Measurements from ENCODE around the gene CASR.
A peak's percentile ranks its signal among the peaks of the same experiment; 100 is the strongest.
"Not testable (repeated sequence)": the region's sequence is repeated elsewhere in the genome, so short reads cannot be mapped to it uniquely, and the experiment has no call there.

The CASR gene

GRCh38 chr3:122183521-122183892 lies at the start of gene CASR:
Gene CASR, plus strand, starts transcription at chr3:122183668. Its CDS starts 70,522 bp downstream, at chr3:122254190.
- H3K27ac ChIP-seq = no peak within 1 kb of the TSS
- H3K4me3 ChIP-seq = no peak within 1 kb of the TSS
- H3K9me3 ChIP-seq (ENCODE audit: low read depth, low read length) = no peaks in the 10 kb centered on the region
- TF ChIP-seq FOXP2 (optimal IDR thresholded peaks at IDR 0.05; ENCODE audit: control extremely low read depth, extremely low read length, insufficient read depth) = no peak
- TF ChIP-seq POLR2AphosphoS5 (IDR thresholded peaks at IDR 0.05; ENCODE audit: borderline replicate concordance, low read depth, low read length) = no peak
- TF ChIP-seq EZH2 (IDR thresholded peaks at IDR 0.05) = no peak
- no peak within 1 kb of the TSS for H3K9ac ChIP-seq (ENCODE audit: insufficient read length)
- no peak for DNase-seq (ENCODE audit: low read depth, low spot score)
- no peaks in the 10 kb centered on the region for H3K36me3 ChIP-seq (ENCODE audit: insufficient read depth, low read length)

- Histone ChIP-seq H3K36me3 (ENCODE audit: insufficient read depth, low read length) (no peaks in the 10 kb centered on the region), H3K4me3 (no peak overlapping the region), H3K9ac (ENCODE audit: insufficient read length) (no peak overlapping the region), H3K27ac (no peak overlapping the region), H3K9me3 (ENCODE audit: low read depth, low read length) (no peaks in the 10 kb centered on the region)
- DNase-seq (ENCODE audit: low read depth, low spot score) = no peak
- TF ChIP-seq POLR2AphosphoS5 (IDR thresholded peaks at IDR 0.05; ENCODE audit: borderline replicate concordance, low read depth, low read length) (no peak), EZH2 (IDR thresholded peaks at IDR 0.05) (no peak), FOXP2 (optimal IDR thresholded peaks at IDR 0.05; ENCODE audit: control extremely low read depth, extremely low read length, insufficient read depth) (no peak)
Measured at GRCh38 chr3:122146466-122146865, 37.0 kb upstream of the CASR start.

GRCh38 chr3:122148941-122149627 lies 34.4 kb upstream of the CASR start:
- Histone ChIP-seq H3K9me3 (ENCODE audit: low read depth, low read length) (peaks cover 4% of the 10 kb centered on the region; the same call in 1 of the 2 replicates), H3K4me3 (no peak overlapping the region), H3K36me3 (ENCODE audit: insufficient read depth, low read length) (no peaks in the 10 kb centered on the region), H3K9ac (ENCODE audit: insufficient read length) (no peak overlapping the region), H3K27ac (no peak overlapping the region)
- no peak for TF ChIP-seq POLR2AphosphoS5 (IDR thresholded peaks at IDR 0.05; ENCODE audit: borderline replicate concordance, low read depth, low read length)
- no peak for DNase-seq (ENCODE audit: low read depth, low spot score)

- no peak overlapping the region for H3K9ac ChIP-seq (ENCODE audit: insufficient read length)
- DNase-seq (ENCODE audit: low read depth, low spot score) = peak; percentile 48
- no peak overlapping the region for H3K4me3 ChIP-seq
- no peaks in the 10 kb centered on the region for H3K36me3 ChIP-seq (ENCODE audit: insufficient read depth, low read length)
- H3K9me3 ChIP-seq (ENCODE audit: low read depth, low read length) = peaks cover 7% of the 10 kb centered on the region; the same call in 1 of the 2 replicates
- TF ChIP-seq POLR2AphosphoS5 (IDR thresholded peaks at IDR 0.05; ENCODE audit: borderline replicate concordance, low read depth, low read length) (no peak), FOXP2 (optimal IDR thresholded peaks at IDR 0.05; ENCODE audit: control extremely low read depth, extremely low read length, insufficient read depth) (no peak), EZH2 (IDR thresholded peaks at IDR 0.05) (no peak)
- H3K27ac ChIP-seq = no peak overlapping the region
Measured at GRCh38 chr3:122151480-122151879, 32.0 kb upstream of the CASR start.

GRCh38 chr3:122164983-122165382 lies 18.5 kb upstream of the CASR start:
- H3K27ac ChIP-seq; DNase-seq (ENCODE audit: low read depth, low spot score); H3K9me3 ChIP-seq (ENCODE audit: low read depth, low read length): not testable (repeated sequence)

GRCh38 chr3:122167630-122168029 lies 15.8 kb upstream of the CASR start:
- no peak for DNase-seq (ENCODE audit: low read depth, low spot score)
- H3K36me3 ChIP-seq (ENCODE audit: insufficient read depth, low read length) = no peaks in the 10 kb centered on the region
- no peak overlapping the region for H3K27ac ChIP-seq

More at GRCh38 chr3:122164983-122165382, 18.5 kb upstream of the CASR start:
- H3K4me3 ChIP-seq; H3K36me3 ChIP-seq (ENCODE audit: insufficient read depth, low read length); H3K9ac ChIP-seq (ENCODE audit: insufficient read length): not testable (repeated sequence)

GRCh38 chr3:122168044-122168443 lies 15.4 kb upstream of the CASR start:
- no peak for DNase-seq (ENCODE audit: low read depth, low spot score)
- Histone ChIP-seq H3K36me3 (ENCODE audit: insufficient read depth, low read length) (no peaks in the 10 kb centered on the region), H3K9ac (ENCODE audit: insufficient read length) (no peak overlapping the region), H3K9me3 (ENCODE audit: low read depth, low read length) (no peaks in the 10 kb centered on the region), H3K27ac (no peak overlapping the region), H3K4me3 (no peak overlapping the region)
- no peak for TF ChIP-seq FOXP2 (optimal IDR thresholded peaks at IDR 0.05; ENCODE audit: control extremely low read depth, extremely low read length, insufficient read depth)
- TF ChIP-seq EZH2 (IDR thresholded peaks at IDR 0.05) = no peak
- no peak for TF ChIP-seq POLR2AphosphoS5 (IDR thresholded peaks at IDR 0.05; ENCODE audit: borderline replicate concordance, low read depth, low read length)

More at GRCh38 chr3:122167630-122168029, 15.8 kb upstream of the CASR start:
- Histone ChIP-seq H3K9ac (ENCODE audit: insufficient read length) (no peak overlapping the region), H3K4me3 (no peak overlapping the region), H3K9me3 (ENCODE audit: low read depth, low read length) (no peaks in the 10 kb centered on the region)
- TF ChIP-seq EZH2 (IDR thresholded peaks at IDR 0.05) (no peak), POLR2AphosphoS5 (IDR thresholded peaks at IDR 0.05; ENCODE audit: borderline replicate concordance, low read depth, low read length) (no peak), FOXP2 (optimal IDR thresholded peaks at IDR 0.05; ENCODE audit: control extremely low read depth, extremely low read length, insufficient read depth) (no peak)

- no peaks in the 10 kb centered on the region for H3K9me3 ChIP-seq (ENCODE audit: low read depth, low read length)
- no peak for TF ChIP-seq EZH2 (IDR thresholded peaks at IDR 0.05)
- TF ChIP-seq POLR2AphosphoS5 (IDR thresholded peaks at IDR 0.05; ENCODE audit: borderline replicate concordance, low read depth, low read length) = no peak
- TF ChIP-seq FOXP2 (optimal IDR thresholded peaks at IDR 0.05; ENCODE audit: control extremely low read depth, extremely low read length, insufficient read depth) = no peak
- H3K36me3 ChIP-seq (ENCODE audit: insufficient read depth, low read length) = no peaks in the 10 kb centered on the region
- no peak overlapping the region for H3K4me3 ChIP-seq
- H3K27ac ChIP-seq = no peak overlapping the region
- no peak for DNase-seq (ENCODE audit: low read depth, low spot score)
- no peak overlapping the region for H3K9ac ChIP-seq (ENCODE audit: insufficient read length)
Measured at GRCh38 chr3:122169911-122170310, 13.6 kb upstream of the CASR start.

- H3K27ac ChIP-seq; H3K9me3 ChIP-seq (ENCODE audit: low read depth, low read length); H3K9ac ChIP-seq (ENCODE audit: insufficient read length); H3K4me3 ChIP-seq; H3K36me3 ChIP-seq (ENCODE audit: insufficient read depth, low read length); DNase-seq (ENCODE audit: low read depth, low spot score): not testable (repeated sequence)
Measured at GRCh38 chr3:122171361-122171760, 12.1 kb upstream of the CASR start.
